Hepatocyte (in vitro differentiated cells): ENCODE measurements around the gene TEPSIN. TPM values are rescaled to one million over a fixed set of nuclear protein-coding genes. Genes with fewer than 3 reads are reported as not detected.

Experiments used
- DNase-seq: peaks from one replicate; pipeline ENCODE4 v3.0.0-alpha.2; 2016; ENCODE audit warnings: low spot score
- H2AFZ ChIP-seq: fragments of 200-600 bp; sonication (generic); 2 replicates; pipeline ENCODE4 v1.6.0; 2016; ENCODE audit warnings: antibody characterized with exemption, mild to moderate bottlenecking
- H3K27ac ChIP-seq: fragments of 200-600 bp; sonication (generic); 2 replicates; pipeline ENCODE4 v1.5.1; 2016; ENCODE audit warnings: mild to moderate bottlenecking
- H3K27me3 ChIP-seq: fragments of 200-600 bp; sonication (generic); 2 replicates; pipeline ENCODE4 v1.6.1; 2016
- H3K36me3 ChIP-seq: fragments of 200-600 bp; sonication (generic); replicated peaks from 2 replicates; pipeline ENCODE4 v1.5.1; 2016; ENCODE audit warnings: low read depth; ENCODE audit not compliant: insufficient read depth
- H3K4me1 ChIP-seq: fragments of 200-600 bp; sonication (generic); 2 replicates; pipeline ENCODE4 v1.5.1; 2016; ENCODE audit warnings: mild to moderate bottlenecking, moderate library complexity; ENCODE audit not compliant: insufficient read depth
- H3K4me2 ChIP-seq: fragments of 200-600 bp; sonication (generic); 2 replicates; pipeline ENCODE4 v1.6.0; 2016
- H3K4me3 ChIP-seq: fragments of 200-600 bp; sonication (generic); 2 replicates; pipeline ENCODE4 v1.5.1; 2016; ENCODE audit warnings: mild to moderate bottlenecking
- H3K79me2 ChIP-seq: fragments of 200-600 bp; sonication (generic); 2 replicates; pipeline ENCODE4 v1.6.0; 2017; ENCODE audit warnings: mild to moderate bottlenecking
- H3K9me2 ChIP-seq: fragments of 200-600 bp; sonication (generic); replicated peaks from 2 replicates; pipeline ENCODE4 v1.6.0; 2017; ENCODE audit warnings: mild to moderate bottlenecking; ENCODE audit not compliant: insufficient read depth
- H3K9me3 ChIP-seq: fragments of 200-600 bp; sonication (generic); 2 replicates; pipeline ENCODE4 v1.5.1; 2016; ENCODE audit warnings: low read depth, mild to moderate bottlenecking
- H4K20me1 ChIP-seq: fragments of 200-600 bp; sonication (generic); 2 replicates; pipeline ENCODE4 v1.6.0; 2016; ENCODE audit warnings: mild to moderate bottlenecking; ENCODE audit not compliant: insufficient read depth, poor library complexity, severe bottlenecking
- EZH2 ChIP-seq: fragments of 200-600 bp; sonication (generic); IDR thresholded peaks from 2 replicates; pipeline ENCODE4 v1.6.1; 2016; ENCODE audit warnings: antibody characterized with exemption, mild to moderate bottlenecking, borderline replicate concordance
- EZH2phosphoT487 ChIP-seq: fragments of 200-600 bp; sonication (generic); IDR thresholded peaks from one replicate; pipeline ENCODE4 v1.6.1; 2018; ENCODE audit warnings: antibody characterized with exemption, mild to moderate bottlenecking, low read depth, moderate library complexity; ENCODE audit not compliant: unreplicated experiment, severe bottlenecking
- WGBS: methylation state at CpG from one replicate; pipeline ENCODE4 v1.1.6; 2016; ENCODE audit warnings: low lambda C conversion rate; ENCODE audit errors: missing lambda C conversion rate; 5-methylcytosine and 5-hydroxymethylcytosine counted together
- polyA plus RNA-seq: library from polyadenylated mRNA; unstranded; fragments of >200 nt; fragmentation: Nextera tagmentation; extraction: Ambion mirVana; gene quantifications from 2 replicates; pipeline ENCODE4 v1.2.1, GENCODE V29; 2016
- total RNA-seq: library from RNA; depleted of rRNA; stranded (reverse); fragments of >200 nt; gene quantifications from 2 replicates; pipeline ENCODE4 v1.2.3, GENCODE V29; 2014
- TF ChIP-seq, protein P1 (sequence below): fragments of 200-600 bp; sonication (generic); IDR thresholded peaks from 2 replicates; pipeline ENCODE4 v1.5.1; 2016; ENCODE audit warnings: antibody characterized with exemption, mild to moderate bottlenecking; ENCODE audit not compliant: poor library complexity

Gene TEPSIN
- total and polyA plus RNA-seq, 2 experiments from 2014 or later: 34.1 to 44.3 TPM

DNA sequence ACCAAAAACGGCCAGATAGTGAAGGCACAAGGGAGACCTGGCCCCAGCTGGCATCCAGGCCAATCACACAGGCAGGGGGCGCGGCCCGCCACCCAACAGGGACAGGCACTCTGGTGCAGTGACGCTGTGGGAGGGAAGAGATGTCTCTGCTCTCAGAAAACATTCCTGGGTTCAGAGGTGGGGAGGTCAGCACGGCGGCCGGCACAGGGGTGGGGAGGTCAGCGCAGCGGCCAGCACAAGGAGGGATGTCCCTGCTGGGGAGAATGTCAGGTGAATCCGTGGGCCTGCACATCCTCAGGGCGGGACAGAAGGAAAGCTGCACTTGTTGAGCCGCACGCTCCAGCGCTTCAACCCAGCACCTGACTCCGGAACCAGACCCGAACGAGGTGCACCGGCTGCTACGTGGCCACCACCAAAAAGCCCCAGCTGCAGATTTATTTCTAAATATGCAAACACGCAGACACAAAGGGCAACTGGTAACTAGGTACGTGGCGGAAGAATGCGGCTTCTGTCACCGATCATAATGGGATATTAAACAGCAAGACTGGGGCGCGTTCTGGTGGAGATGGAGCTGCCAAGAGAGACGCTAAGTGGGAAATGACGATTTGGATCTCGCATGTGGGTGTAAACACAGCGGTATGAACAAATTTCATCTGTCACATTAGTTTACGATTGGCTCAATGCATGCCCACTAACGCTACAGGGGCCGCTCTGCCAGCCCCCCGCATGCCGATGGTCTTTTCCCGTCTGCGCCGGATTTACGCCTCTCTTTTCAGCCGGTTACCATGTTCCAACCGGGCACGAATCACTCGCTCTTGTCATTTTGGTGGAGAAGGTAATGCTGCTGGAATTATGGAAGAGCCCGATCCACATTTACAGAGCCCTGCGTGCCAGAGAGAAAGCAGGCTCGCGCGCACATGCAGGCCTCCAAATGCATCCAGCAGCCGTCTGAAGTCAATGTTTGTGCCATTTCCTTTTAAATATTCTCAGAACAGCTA is 40.7 kb upstream of the TEPSIN start:
- H3K27ac ChIP-seq: no peak overlapping the region
- no peaks in the 10 kb centered on the region for H3K4me1 ChIP-seq
- H3K4me2 ChIP-seq: no peak overlapping the region
- no peaks in the 10 kb centered on the region for H3K36me3 ChIP-seq
- H3K4me3 ChIP-seq: no peak overlapping the region
- no peak for DNase-seq
- TF ChIP-seq EZH2 (no peak), EZH2phosphoT487 (no peak)
- TF ChIP-seq, protein P1, sequence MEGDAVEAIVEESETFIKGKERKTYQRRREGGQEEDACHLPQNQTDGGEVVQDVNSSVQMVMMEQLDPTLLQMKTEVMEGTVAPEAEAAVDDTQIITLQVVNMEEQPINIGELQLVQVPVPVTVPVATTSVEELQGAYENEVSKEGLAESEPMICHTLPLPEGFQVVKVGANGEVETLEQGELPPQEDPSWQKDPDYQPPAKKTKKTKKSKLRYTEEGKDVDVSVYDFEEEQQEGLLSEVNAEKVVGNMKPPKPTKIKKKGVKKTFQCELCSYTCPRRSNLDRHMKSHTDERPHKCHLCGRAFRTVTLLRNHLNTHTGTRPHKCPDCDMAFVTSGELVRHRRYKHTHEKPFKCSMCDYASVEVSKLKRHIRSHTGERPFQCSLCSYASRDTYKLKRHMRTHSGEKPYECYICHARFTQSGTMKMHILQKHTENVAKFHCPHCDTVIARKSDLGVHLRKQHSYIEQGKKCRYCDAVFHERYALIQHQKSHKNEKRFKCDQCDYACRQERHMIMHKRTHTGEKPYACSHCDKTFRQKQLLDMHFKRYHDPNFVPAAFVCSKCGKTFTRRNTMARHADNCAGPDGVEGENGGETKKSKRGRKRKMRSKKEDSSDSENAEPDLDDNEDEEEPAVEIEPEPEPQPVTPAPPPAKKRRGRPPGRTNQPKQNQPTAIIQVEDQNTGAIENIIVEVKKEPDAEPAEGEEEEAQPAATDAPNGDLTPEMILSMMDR: no peak
- H2AFZ ChIP-seq: no peak overlapping the region
- H3K9me2 ChIP-seq: no peaks in the 10 kb centered on the region
- 96% methylated on average over 50 of the region's 50 CpGs for WGBS
- no peaks in the 10 kb centered on the region for H3K27me3 ChIP-seq
- H4K20me1 ChIP-seq: peaks cover 3% of the 10 kb centered on the region
- H3K79me2 ChIP-seq: peaks cover 3% of the 10 kb centered on the region
- H3K9me3 ChIP-seq: no peaks in the 10 kb centered on the region

DNA sequence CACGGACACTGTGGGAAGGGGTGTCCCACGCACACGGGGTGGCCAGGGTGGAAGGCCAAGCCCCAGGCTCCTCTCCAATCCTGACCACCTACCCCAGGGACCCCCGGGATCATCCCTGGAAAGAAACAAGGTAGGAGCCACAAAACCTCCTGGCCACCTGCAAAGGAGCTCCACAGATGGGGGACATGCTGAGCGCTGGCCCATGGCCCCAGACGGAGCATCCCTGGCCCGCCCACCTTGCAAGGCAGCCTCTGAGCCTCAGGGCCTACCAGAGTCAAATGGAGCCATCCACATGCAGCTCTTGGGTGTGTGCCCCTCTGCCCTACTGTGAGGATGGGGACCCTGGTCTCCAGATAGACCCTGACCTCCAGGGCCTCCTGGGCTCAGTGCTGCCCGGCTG is 40.0 kb upstream of the TEPSIN start:
- H3K9me3 ChIP-seq: no peaks in the 10 kb centered on the region
- H3K27me3 ChIP-seq: no peaks in the 10 kb centered on the region
- no peaks in the 10 kb centered on the region for H3K36me3 ChIP-seq
- DNase-seq: no peak
- no peak overlapping the region for H3K4me3 ChIP-seq
- no peaks in the 10 kb centered on the region for H3K79me2 ChIP-seq
- TF ChIP-seq EZH2phosphoT487 (no peak), EZH2 (no peak)
- TF ChIP-seq, protein P1: no peak
- H3K4me2 ChIP-seq: no peak overlapping the region
- no peaks in the 10 kb centered on the region for H3K4me1 ChIP-seq
- H3K9me2 ChIP-seq: no peaks in the 10 kb centered on the region
- WGBS: 97% methylated on average over 8 of the region's 8 CpGs
- H4K20me1 ChIP-seq: peaks cover 3% of the 10 kb centered on the region
- H2AFZ ChIP-seq: no peak overlapping the region
- H3K27ac ChIP-seq: no peak overlapping the region

DNA sequence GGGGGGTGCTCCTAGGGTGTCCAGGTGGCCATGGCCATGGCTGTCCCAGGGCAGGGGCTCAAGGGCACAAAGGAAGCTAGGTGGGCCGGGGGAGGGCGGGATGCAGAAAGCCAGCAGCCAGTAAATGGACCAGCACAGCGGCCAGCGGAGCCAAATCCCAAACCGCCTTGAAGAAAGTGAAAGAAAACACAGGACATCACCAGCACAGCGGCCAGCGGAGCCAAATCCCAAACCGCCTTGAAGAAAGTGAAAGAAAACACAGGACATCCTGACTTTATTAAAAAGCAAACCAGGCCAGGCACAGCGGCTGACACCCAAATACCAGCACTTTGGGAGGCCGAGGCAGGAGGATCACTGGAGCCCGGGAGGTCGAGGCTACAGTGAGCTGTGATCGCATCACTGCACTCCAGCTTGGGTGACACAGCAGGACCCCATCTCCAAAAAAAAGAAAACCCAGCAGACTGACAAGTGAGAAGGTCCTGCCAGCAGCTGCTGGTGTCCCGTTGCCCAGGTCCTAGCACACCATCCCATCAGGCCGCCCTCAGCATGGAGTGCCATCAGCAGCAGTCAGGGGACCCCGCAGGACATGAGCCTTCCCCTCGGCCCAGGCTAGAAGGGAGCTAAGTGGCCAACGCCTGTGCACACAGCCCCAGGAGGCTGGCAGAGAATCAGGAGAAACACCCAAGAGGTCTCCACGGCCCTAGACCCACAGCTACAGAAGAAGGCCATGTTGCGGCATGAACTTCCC is 39.3 kb upstream of the TEPSIN start:
- no peak for DNase-seq
- Histone ChIP-seq H2AFZ (no peak overlapping the region), H3K9me2 (no peaks in the 10 kb centered on the region), H3K4me1 (no peaks in the 10 kb centered on the region), H3K27ac (no peak overlapping the region), H3K9me3 (no peaks in the 10 kb centered on the region), H3K36me3 (no peaks in the 10 kb centered on the region), H3K4me2 (no peak overlapping the region), H3K4me3 (no peak overlapping the region), H3K27me3 (no peaks in the 10 kb centered on the region), H3K79me2 (no peaks in the 10 kb centered on the region), H4K20me1 (peaks cover 3% of the 10 kb centered on the region)
- WGBS: 97% methylated on average over 20 of the region's 20 CpGs
- TF ChIP-seq EZH2 (no peak), EZH2phosphoT487 (no peak)
- TF ChIP-seq, protein P1: no peak
